Fibroblast of villous mesenchyme (primary cell): ENCODE measurements around the gene PKHD1. TPM values are rescaled to one million over a fixed set of nuclear protein-coding genes. Genes with fewer than 3 reads are reported as not detected.
A peak's percentile ranks its signal among the peaks of the same experiment; 100 is the strongest.

Experiments
- DNase-seq: peaks from one replicate; pipeline ENCODE4 v3.0.0-alpha.2; 2010; ENCODE audit warnings: low read depth
- H3K4me3 ChIP-seq: 2 replicates; pipeline ENCODE4 v1.5.1; 2011; ENCODE audit warnings: low read depth, mild to moderate bottlenecking, low read length
- total RNA-seq: library from RNA; depleted of rRNA; stranded (reverse); fragments of >200 nt; gene quantifications from 2 replicates; pipeline ENCODE4 v1.2.3, GENCODE V29; 2012
- TF ChIP-seq, protein P1 (sequence below): IDR thresholded peaks from 2 replicates; pipeline ENCODE4 v1.5.1; 2012; ENCODE audit warnings: low read depth, mild to moderate bottlenecking, low read length; ENCODE audit not compliant: insufficient read depth

Gene PKHD1
- total RNA-seq, 1 donor, result not detected

- H3K4me3 ChIP-seq, result no peak overlapping the region
- TF ChIP-seq, protein P1, sequence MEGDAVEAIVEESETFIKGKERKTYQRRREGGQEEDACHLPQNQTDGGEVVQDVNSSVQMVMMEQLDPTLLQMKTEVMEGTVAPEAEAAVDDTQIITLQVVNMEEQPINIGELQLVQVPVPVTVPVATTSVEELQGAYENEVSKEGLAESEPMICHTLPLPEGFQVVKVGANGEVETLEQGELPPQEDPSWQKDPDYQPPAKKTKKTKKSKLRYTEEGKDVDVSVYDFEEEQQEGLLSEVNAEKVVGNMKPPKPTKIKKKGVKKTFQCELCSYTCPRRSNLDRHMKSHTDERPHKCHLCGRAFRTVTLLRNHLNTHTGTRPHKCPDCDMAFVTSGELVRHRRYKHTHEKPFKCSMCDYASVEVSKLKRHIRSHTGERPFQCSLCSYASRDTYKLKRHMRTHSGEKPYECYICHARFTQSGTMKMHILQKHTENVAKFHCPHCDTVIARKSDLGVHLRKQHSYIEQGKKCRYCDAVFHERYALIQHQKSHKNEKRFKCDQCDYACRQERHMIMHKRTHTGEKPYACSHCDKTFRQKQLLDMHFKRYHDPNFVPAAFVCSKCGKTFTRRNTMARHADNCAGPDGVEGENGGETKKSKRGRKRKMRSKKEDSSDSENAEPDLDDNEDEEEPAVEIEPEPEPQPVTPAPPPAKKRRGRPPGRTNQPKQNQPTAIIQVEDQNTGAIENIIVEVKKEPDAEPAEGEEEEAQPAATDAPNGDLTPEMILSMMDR, result no peak
- no peak for DNase-seq
These were observed 46.3 kb downstream of the PKHD1 start for GRCh38 chr6:52041134-52041533.

GRCh38 chr6:52027699-52028098 is 59.7 kb downstream of the PKHD1 start:
- TF ChIP-seq, protein P1, result no peak
- DNase-seq, result no peak
- H3K4me3 ChIP-seq, result no peak overlapping the region

GRCh38 chr6:52024451-52025068 is 62.9 kb downstream of the PKHD1 start:
- H3K4me3 ChIP-seq, result no peak overlapping the region
- TF ChIP-seq, protein P1, result no peak
- no peak for DNase-seq

DNA sequence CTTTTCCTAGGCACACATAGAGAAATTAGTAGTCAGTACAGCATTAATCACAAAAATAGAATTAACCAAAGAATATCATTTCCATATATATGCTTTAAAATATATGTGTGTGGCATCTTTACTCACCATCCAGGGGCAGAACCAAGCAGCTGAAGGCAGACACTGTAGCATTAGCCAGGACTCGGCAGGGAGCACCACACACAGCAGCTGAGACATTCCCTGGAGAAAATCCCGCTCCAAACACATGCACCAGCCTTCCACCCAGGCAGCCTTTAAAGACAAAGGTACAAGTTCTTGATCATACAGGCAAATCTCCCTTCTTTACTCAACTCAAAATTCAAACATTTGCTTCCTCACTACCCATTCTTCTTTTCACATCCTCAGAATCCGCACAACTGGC is 64.7 kb downstream of the PKHD1 start:
- no peak overlapping the region for H3K4me3 ChIP-seq
- TF ChIP-seq, protein P1, result no peak
- DNase-seq, result no peak

DNA sequence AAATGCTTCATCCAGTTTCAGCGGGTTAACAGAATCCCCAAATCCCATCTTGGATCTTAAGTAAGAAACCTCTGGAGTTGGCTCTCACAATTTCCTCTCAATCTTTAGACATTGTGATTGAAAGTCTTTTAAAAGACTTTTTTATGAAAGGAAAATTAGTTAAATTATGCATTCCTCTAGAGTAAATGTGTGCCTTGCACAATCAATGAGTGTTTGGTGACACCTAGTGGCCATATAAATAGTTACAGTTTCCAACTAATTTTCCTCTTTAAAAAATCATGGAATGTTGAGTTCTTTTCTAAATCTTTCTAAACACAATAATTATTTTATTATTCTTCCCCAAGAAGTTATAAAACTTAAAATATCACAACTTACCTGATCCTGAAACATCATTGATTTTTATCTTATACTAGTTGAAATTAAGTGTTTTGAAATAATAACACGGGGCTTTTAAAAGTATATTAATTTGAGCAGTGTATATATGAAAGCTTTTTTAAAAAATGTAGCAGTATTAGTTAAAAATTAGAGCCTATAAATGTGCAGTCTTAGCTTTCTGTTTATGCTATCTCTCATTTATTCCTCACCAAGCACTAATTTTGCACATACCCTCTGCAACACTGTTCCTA is 66.4 kb downstream of the PKHD1 start:
- H3K4me3 ChIP-seq, result no peak overlapping the region
- DNase-seq, result peak; percentile 37
- TF ChIP-seq, protein P1, result peak; percentile 60

DNA sequence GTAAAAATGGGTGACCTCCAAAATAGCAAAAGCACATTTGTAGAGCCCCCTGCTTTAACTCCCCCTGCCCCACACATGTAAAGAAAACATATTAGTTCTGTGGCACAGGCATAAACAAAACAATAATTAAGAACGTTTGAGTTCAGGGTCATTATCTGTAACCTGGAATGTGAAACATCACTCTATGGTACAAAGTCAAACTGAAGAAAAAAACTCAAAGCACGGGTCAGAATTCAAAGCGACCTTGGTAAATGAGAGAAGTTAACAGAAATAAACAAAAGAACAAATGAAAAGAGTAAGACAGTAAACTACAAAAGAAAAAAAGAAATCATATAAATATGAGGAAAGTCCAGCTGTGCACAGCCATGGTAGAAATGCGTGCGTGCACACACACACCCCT is 67.5 kb downstream of the PKHD1 start:
- TF ChIP-seq, protein P1, result no peak
- H3K4me3 ChIP-seq, result no peak overlapping the region
- DNase-seq, result no peak
